GM13977 (cell line): ENCODE data around the gene NPHP4.

Source experiments
- DNase-seq: peaks from one replicate; pipeline ENCODE4 v3.0.0; 2012; ENCODE audit warnings: low spot score
- CTCF ChIP-seq: IDR thresholded peaks from 2 replicates; pipeline ENCODE4 v1.5.1; 2012; ENCODE audit warnings: mild to moderate bottlenecking, control low read depth; ENCODE audit not compliant: insufficient read depth; ENCODE audit errors: extremely low read depth, missing control alignments
- in situ Hi-C: fragments of 300-500 bp; cut with MboI; formaldehyde crosslinking; loops from one replicate; pipeline ENCODE4 v1.12.0; 2022; ENCODE audit warnings: low sequenced_read_pairs, low pct_unique_long_range_greater_than_20kb, mixed read lengths, inconsistent platforms; ENCODE audit not compliant: unreplicated experiment

The NPHP4 gene

GRCh38 chr1:5904551-5904950 is 87.7 kb downstream of the NPHP4 start:
- TF ChIP-seq CTCF: no peak
- in situ Hi-C loops: loop anchor here (25.0 kb wide), 1 partner anchor 392 kb away; no protein-coding TSS in a partner anchor
- DNase-seq: no peak

- in situ Hi-C loops: loop anchor here (25.0 kb wide), 1 partner anchor 391 kb away; no protein-coding TSS in a partner anchor
- TF ChIP-seq CTCF: no peak
- DNase-seq: no peak
These were observed 88.5 kb downstream of the NPHP4 start for GRCh38 chr1:5903680-5904079.

- in situ Hi-C loops: loop anchor here (25.0 kb wide), 1 partner anchor 391 kb away; no protein-coding TSS in a partner anchor
- no peak for TF ChIP-seq CTCF
- DNase-seq: no peak
These were observed 89.2 kb downstream of the NPHP4 start for GRCh38 chr1:5903031-5903430.

GRCh38 chr1:5901841-5902240 is 90.4 kb downstream of the NPHP4 start:
- in situ Hi-C loops: loop anchor here (25.0 kb wide), 1 partner anchor 390 kb away; no protein-coding TSS in a partner anchor
- TF ChIP-seq CTCF: no peak
- no peak for DNase-seq

- in situ Hi-C loops: loop anchor here (25.0 kb wide), 1 partner anchor 389 kb away; no protein-coding TSS in a partner anchor
- no peak for DNase-seq
- no peak for TF ChIP-seq CTCF
These were observed 91.1 kb downstream of the NPHP4 start for GRCh38 chr1:5901150-5901549.

GRCh38 chr1:5898266-5898665 is 94.0 kb downstream of the NPHP4 start:
- DNase-seq: no peak
- in situ Hi-C loops: no loop called here
- TF ChIP-seq CTCF: no peak
